GM10248 (cell line): Measurements from ENCODE around the gene NFIA.

Experiments used
- CTCF ChIA-PET: fragments of 300-600 bp; sonication (Branson Sonifier 250); formaldehyde crosslinking; extraction: SDS; loops from one replicate; lab custom pipeline; 2021; ENCODE audit warnings: antibody characterized with exemption; lab: Yijun Ruan, JAX
- POLR2A ChIA-PET: fragments of 350-650 bp; sonication (Branson Sonifier 250); formaldehyde crosslinking; extraction: SDS; loops from one replicate; lab custom pipeline; 2020; ENCODE audit warnings: antibody characterized with exemption; lab: Yijun Ruan, JAX
- DNase-seq: peaks from one replicate; pipeline ENCODE4 v3.0.0; 2012; ENCODE audit errors: extremely low spot score
- CTCF ChIP-seq: IDR thresholded peaks from 2 replicates; pipeline ENCODE4 v1.5.1; 2012; ENCODE audit warnings: mild to moderate bottlenecking, low read depth; ENCODE audit errors: extremely low read depth, missing control alignments, control extremely low read depth

The NFIA gene

GRCh38 chr1:61307422-61308142 lies 225.2 kb downstream of the NFIA start:
- TF ChIP-seq CTCF: no peak
- ChIA-PET POLR2A (no interaction called here), CTCF (no interaction called here)
- no peak for DNase-seq

GRCh38 chr1:61310057-61310456 lies 227.7 kb downstream of the NFIA start:
- CTCF ChIA-PET: interaction anchor here (1.1 kb wide), 1 partner anchor 8 kb away, joined by 4 read pairs; no protein-coding TSS in a partner anchor
- POLR2A ChIA-PET: no interaction called here
- DNase-seq: no peak
- TF ChIP-seq CTCF: no peak

- no peak for TF ChIP-seq CTCF
- ChIA-PET CTCF (interaction anchor here (1.1 kb wide), 1 partner anchor 8 kb away, joined by 4 read pairs; no protein-coding TSS in a partner anchor), POLR2A (no interaction called here)
- no peak for DNase-seq
Measured at GRCh38 chr1:61310538-61310937, 228.2 kb downstream of the NFIA start.

- POLR2A ChIA-PET: no interaction called here
- no peak for DNase-seq
- TF ChIP-seq CTCF: no peak
- CTCF ChIA-PET: interaction anchor here (1.0 kb wide), 1 partner anchor 47 kb away, joined by 3 read pairs; no protein-coding TSS in a partner anchor
Measured at GRCh38 chr1:61313906-61314422, 231.6 kb downstream of the NFIA start.

- ChIA-PET POLR2A (no interaction called here), CTCF (no interaction called here)
- TF ChIP-seq CTCF: no peak
- no peak for DNase-seq
Measured at GRCh38 chr1:61315011-61315410, 232.7 kb downstream of the NFIA start.

GRCh38 chr1:61316493-61316892 lies 234.1 kb downstream of the NFIA start:
- CTCF ChIA-PET: no interaction called here
- TF ChIP-seq CTCF: no peak
- POLR2A ChIA-PET: no interaction called here
- DNase-seq: no peak
